Neural cell (in vitro differentiated cells): ENCODE data around the gene MMADHC.

ENCODE experiments used
- EP300 ChIP-seq: fragments of 450-650 bp; conservative IDR thresholded peaks from 2 replicates; pipeline ENCODE4 v1.6.1; 2014; ENCODE audit warnings: antibody characterized with exemption, mild to moderate bottlenecking, moderate library complexity; ENCODE audit not compliant: poor library complexity, severe bottlenecking
- POLR2AphosphoS5 ChIP-seq: IDR thresholded peaks from 2 replicates; pipeline ENCODE4 v1.6.1; 2012
- TAF1 ChIP-seq: IDR thresholded peaks from 2 replicates; pipeline ENCODE4 v1.6.1; 2012; ENCODE audit warnings: low read depth
- TF ChIP-seq, protein P1 (sequence below): fragments of 450-650 bp; IDR thresholded peaks from 2 replicates; pipeline ENCODE4 v1.5.1; 2014; ENCODE audit warnings: antibody characterized with exemption, mild to moderate bottlenecking, moderate library complexity; ENCODE audit not compliant: poor library complexity, severe bottlenecking

DNA sequence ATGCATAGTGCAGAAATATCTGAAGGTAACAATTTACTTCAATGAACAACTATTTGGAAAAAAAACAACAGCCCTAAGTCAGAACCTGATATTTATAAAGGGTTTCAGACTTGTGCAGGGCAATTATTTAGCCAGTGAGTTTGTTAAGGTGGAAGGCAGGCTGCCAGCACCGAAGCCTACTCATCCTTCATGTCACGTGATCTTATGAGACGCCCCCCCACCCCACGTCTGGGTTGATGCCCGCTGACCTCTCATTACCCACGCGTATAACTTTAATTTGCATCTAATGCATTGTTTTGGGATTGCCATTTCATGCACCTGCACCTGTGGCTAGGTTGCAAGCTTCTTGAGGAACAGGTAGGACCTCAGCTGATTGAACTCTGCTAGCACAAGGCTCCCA lies 52.9 kb downstream of the MMADHC start:
- TF ChIP-seq TAF1 (no peak), EP300 (no peak), POLR2AphosphoS5 (no peak)
- TF ChIP-seq, protein P1, sequence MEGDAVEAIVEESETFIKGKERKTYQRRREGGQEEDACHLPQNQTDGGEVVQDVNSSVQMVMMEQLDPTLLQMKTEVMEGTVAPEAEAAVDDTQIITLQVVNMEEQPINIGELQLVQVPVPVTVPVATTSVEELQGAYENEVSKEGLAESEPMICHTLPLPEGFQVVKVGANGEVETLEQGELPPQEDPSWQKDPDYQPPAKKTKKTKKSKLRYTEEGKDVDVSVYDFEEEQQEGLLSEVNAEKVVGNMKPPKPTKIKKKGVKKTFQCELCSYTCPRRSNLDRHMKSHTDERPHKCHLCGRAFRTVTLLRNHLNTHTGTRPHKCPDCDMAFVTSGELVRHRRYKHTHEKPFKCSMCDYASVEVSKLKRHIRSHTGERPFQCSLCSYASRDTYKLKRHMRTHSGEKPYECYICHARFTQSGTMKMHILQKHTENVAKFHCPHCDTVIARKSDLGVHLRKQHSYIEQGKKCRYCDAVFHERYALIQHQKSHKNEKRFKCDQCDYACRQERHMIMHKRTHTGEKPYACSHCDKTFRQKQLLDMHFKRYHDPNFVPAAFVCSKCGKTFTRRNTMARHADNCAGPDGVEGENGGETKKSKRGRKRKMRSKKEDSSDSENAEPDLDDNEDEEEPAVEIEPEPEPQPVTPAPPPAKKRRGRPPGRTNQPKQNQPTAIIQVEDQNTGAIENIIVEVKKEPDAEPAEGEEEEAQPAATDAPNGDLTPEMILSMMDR = no peak
